ENCODE results near the gene KIAA0586.

KIAA0586 gene

DNA sequence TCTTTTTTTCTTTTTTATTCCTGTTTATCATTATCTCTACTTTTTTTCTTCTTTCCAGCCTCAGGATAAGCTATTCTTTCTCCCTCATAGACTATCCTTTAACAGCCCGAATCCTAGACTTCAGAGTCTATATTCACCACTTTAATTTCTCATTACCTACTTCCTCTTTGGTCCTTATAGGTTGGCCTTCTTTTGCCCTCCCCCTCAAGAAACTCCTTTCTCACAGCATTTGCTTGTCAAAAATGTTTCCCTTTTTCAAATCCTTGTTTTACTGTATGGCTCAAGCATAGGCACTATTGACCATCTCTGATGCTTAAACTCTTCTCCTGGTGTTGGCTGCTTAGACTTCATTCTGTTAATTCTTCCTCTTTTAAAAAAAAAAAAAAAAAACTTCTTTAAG lies 52.5 kb downstream of the KIAA0586 start:
- Histone ChIP-seq H3K9me3 (ENCODE audit: severe bottlenecking) (no peaks in the 10 kb centered on the region), H3K36me3 (peaks cover 6% of the 10 kb centered on the region), H3K4me3 (ENCODE audit: low read depth, low read length) (no peak overlapping the region), H3K27me3 (ENCODE audit: insufficient read depth, low read depth, severe bottlenecking) (no peaks in the 10 kb centered on the region), H3K27ac (no peak overlapping the region)
- DNase-seq = no peak
- TF ChIP-seq, protein P1, sequence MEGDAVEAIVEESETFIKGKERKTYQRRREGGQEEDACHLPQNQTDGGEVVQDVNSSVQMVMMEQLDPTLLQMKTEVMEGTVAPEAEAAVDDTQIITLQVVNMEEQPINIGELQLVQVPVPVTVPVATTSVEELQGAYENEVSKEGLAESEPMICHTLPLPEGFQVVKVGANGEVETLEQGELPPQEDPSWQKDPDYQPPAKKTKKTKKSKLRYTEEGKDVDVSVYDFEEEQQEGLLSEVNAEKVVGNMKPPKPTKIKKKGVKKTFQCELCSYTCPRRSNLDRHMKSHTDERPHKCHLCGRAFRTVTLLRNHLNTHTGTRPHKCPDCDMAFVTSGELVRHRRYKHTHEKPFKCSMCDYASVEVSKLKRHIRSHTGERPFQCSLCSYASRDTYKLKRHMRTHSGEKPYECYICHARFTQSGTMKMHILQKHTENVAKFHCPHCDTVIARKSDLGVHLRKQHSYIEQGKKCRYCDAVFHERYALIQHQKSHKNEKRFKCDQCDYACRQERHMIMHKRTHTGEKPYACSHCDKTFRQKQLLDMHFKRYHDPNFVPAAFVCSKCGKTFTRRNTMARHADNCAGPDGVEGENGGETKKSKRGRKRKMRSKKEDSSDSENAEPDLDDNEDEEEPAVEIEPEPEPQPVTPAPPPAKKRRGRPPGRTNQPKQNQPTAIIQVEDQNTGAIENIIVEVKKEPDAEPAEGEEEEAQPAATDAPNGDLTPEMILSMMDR (IDR thresholded peaks at IDR 0.05; ENCODE audit: low read depth, low read length) = no peak

DNA sequence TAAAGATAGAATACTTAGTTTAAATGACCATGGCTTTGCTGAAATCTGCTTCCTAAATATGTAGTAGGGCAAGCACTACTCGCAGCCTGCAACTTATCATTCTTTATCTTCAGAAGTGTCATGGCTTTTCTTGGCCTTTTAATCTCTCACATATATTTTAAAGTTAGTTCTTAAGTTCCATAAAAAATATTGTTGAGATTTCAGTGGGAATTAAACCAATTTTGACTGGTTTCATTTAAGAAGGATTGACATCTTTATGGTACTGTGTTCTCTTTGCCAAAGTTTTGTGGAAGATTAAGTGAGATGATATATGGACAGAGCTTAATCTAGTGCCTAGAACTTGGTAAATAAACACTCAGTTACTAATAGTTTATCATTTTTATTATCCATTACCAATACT lies 56.7 kb downstream of the KIAA0586 start:
- DNase-seq = no peak
- H3K27me3 ChIP-seq (ENCODE audit: insufficient read depth, low read depth, severe bottlenecking) = no peaks in the 10 kb centered on the region
- no peaks in the 10 kb centered on the region for H3K9me3 ChIP-seq (ENCODE audit: severe bottlenecking)
- TF ChIP-seq, protein P1 (IDR thresholded peaks at IDR 0.05; ENCODE audit: low read depth, low read length) = no peak
- peaks cover 14% of the 10 kb centered on the region for H3K36me3 ChIP-seq
- H3K4me3 ChIP-seq (ENCODE audit: low read depth, low read length) = no peak overlapping the region
- no peak overlapping the region for H3K27ac ChIP-seq

DNA sequence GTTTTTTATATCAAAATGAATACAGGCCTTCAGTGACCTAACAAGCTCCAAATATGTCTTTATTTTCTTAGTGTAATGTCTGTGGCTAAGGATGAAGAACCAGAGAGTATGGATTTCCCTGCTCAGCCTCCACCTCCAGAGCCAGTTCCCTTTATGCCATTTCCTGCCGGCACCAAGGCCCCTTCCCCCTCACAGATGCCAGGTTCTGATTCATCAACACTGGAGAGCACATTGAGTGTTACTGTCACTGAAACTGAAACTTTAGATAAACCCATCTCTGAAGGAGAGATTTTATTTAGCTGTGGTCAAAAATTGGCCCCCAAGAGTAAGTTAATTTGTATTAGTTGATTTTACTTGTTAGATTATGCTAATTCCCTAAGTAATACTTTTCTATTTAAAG lies 61.0 kb downstream of the KIAA0586 start:
- Histone ChIP-seq H3K36me3 (peaks cover 23% of the 10 kb centered on the region), H3K4me3 (ENCODE audit: low read depth, low read length) (no peak overlapping the region), H3K27me3 (ENCODE audit: insufficient read depth, low read depth, severe bottlenecking) (no peaks in the 10 kb centered on the region), H3K9me3 (ENCODE audit: severe bottlenecking) (no peaks in the 10 kb centered on the region), H3K27ac (no peak overlapping the region)
- TF ChIP-seq, protein P1 (IDR thresholded peaks at IDR 0.05; ENCODE audit: low read depth, low read length) = no peak
- no peak for DNase-seq

DNA sequence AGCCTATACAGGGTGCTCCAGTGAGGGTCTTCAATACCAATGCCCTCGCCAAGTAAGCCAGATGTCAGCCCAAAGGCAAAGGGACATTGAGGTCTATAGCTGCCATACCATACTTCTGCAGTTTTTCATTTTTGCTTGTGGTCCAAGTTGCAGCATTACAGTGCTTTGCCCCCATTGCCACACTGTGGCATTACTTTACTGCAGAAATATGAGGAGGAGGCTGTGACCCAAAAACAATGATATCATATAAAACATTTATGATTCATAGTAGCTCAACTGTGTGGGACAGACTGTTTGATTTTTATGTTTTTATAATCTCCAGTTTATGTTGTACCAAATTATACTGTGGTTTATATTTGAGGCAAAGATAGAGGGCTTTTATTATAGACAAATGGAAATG lies 64.1 kb downstream of the KIAA0586 start:
- H3K9me3 ChIP-seq (ENCODE audit: severe bottlenecking) = no peaks in the 10 kb centered on the region

DNA sequence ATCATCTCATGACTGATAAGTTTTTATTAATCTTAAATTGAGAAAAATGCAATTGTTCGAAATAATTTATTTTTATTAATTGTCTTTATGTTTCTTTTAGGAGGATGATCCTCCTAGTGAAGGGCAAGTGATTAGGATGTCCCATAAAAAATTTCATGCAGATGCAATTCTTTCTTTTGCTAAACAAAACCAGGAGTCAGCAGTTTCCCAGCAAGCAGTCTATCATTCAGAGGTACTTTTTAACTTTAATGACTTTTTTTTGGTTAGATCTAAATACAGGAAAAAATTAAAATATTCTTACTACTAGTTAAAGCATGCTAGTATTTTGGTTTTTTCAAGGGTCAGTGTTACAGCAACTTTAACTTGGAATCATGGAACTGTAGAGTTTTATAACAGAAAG lies 64.5 kb downstream of the KIAA0586 start:
- no peak overlapping the region for H3K27ac ChIP-seq
- H3K9me3 ChIP-seq (ENCODE audit: severe bottlenecking) = no peaks in the 10 kb centered on the region
- no peak overlapping the region for H3K4me3 ChIP-seq (ENCODE audit: low read depth, low read length)
- TF ChIP-seq, protein P1 (IDR thresholded peaks at IDR 0.05; ENCODE audit: low read depth, low read length) = no peak
- H3K27me3 ChIP-seq (ENCODE audit: insufficient read depth, low read depth, severe bottlenecking) = no peaks in the 10 kb centered on the region
- H3K36me3 ChIP-seq = peaks cover 21% of the 10 kb centered on the region
- no peak for DNase-seq

More for the DNA sequence above, 64.1 kb downstream of the KIAA0586 start:
- Histone ChIP-seq H3K4me3 (ENCODE audit: low read depth, low read length) (no peak overlapping the region), H3K27me3 (ENCODE audit: insufficient read depth, low read depth, severe bottlenecking) (no peaks in the 10 kb centered on the region), H3K36me3 (peaks cover 23% of the 10 kb centered on the region), H3K27ac (no peak overlapping the region)
- TF ChIP-seq, protein P1 (IDR thresholded peaks at IDR 0.05; ENCODE audit: low read depth, low read length) = no peak
- no peak for DNase-seq

DNA sequence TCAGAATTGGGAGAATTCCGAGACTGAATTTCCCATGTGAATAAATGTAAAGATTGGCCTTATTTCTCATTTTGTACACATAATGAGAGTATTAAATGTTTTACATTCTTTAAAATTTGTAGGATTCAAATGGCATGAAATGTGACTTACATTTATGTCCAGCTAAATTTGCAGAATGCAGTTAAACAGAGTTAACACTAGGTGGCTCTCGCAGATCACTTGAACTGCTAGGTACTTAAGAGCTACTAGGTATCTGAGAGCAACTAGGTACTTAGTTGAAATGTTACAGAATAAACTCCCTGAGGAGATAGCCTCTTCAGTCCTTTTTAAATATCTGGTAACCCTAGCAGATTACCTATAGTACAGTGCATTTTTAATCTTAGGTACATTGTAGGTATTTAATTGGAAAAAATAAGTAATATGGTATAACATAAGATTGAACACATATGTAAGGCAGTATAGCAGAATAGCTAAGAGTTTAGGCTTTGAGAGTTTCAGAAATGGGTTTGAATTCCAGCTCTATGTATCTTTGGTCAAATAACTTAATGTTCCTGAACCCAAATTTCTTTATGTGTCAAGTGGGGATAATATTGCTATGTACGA lies 73.8 kb downstream of the KIAA0586 start:
- TF ChIP-seq, protein P1 (IDR thresholded peaks at IDR 0.05; ENCODE audit: low read depth, low read length) = peak; percentile 59
- Histone ChIP-seq H3K9me3 (ENCODE audit: severe bottlenecking) (no peaks in the 10 kb centered on the region), H3K27me3 (ENCODE audit: insufficient read depth, low read depth, severe bottlenecking) (no peaks in the 10 kb centered on the region), H3K4me3 (ENCODE audit: low read depth, low read length) (no peak overlapping the region), H3K36me3 (peaks cover 12% of the 10 kb centered on the region), H3K27ac (no peak overlapping the region)
- peak; percentile 12 for DNase-seq

All from WERI-Rb-1 (cell line).